ENCODE measurements around the gene BCORL1. TPM values are rescaled to one million over a fixed set of nuclear protein-coding genes. Genes with fewer than 3 reads are reported as not detected.

The BCORL1 gene
- total RNA-seq, 1 experiment from 2014 or later, result 5.3 TPM

GRCh38 chrX:129979207-129979920, 3.1 kb upstream of the BCORL1 start:
- Histone ChIP-seq H3K27me3 (ENCODE audit: low read length) (no peaks in the 10 kb centered on the region), H3K36me3 (ENCODE audit: insufficient read depth, low read length) (no peaks in the 10 kb centered on the region), H3K27ac (ENCODE audit: low read length) (no peak overlapping the region), H4K20me1 (ENCODE audit: insufficient read depth, low read depth, low read length) (no peaks in the 10 kb centered on the region), H3K4me3 (ENCODE audit: low read length) (no peak overlapping the region), H3K9ac (ENCODE audit: low read length) (no peak overlapping the region), H2AFZ (ENCODE audit: low read length) (no peak overlapping the region), H3K9me2 (replicated peaks; ENCODE audit: insufficient read depth, low read length) (no peaks in the 10 kb centered on the region), H3K9me3 (ENCODE audit: low read length) (no peaks in the 10 kb centered on the region), H3K79me2 (ENCODE audit: low read length) (no peaks in the 10 kb centered on the region), H3K4me2 (ENCODE audit: low read depth, low read length, poor library complexity, severe bottlenecking) (no peak overlapping the region), H3K4me1 (ENCODE audit: low read length) (peaks cover 7% of the 10 kb centered on the region)
- no peak for DNase-seq

DNA sequence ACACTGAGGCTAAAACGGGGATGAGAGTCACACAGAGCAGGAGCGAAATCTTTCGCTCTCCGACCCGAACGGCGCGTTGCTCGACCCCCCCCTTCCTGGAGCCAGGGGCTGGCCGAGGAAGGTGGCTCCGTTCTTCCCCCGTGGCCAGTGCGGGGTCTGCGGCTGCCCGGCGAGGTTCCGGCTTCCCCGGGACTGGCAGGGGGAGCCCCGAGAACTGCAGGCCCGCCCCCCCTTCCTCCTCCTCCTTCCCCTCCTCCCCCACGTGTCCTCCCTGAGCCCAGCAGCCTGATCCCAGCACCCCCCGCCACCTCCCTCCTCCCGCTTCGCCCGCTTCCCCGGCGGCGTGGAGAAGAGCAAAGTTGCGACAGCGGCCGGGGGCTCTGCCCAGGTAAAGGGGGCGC, 2.4 kb upstream of the BCORL1 start:
- H4K20me1 ChIP-seq (ENCODE audit: insufficient read depth, low read depth, low read length), result 0 out of 2 replicates have a peak, but pooled peaks cover 2% of the 10 kb centered on the region
- H3K4me1 ChIP-seq (ENCODE audit: low read length), result peaks cover 12% of the 10 kb centered on the region
- no peak overlapping the region for H3K27ac ChIP-seq (ENCODE audit: low read length)
- no peaks in the 10 kb centered on the region for H3K9me2 ChIP-seq (replicated peaks; ENCODE audit: insufficient read depth, low read length)
- H2AFZ ChIP-seq (ENCODE audit: low read length), result no peak overlapping the region
- no peak overlapping the region for H3K9ac ChIP-seq (ENCODE audit: low read length)
- H3K79me2 ChIP-seq (ENCODE audit: low read length), result no peaks in the 10 kb centered on the region
- H3K4me2 ChIP-seq (ENCODE audit: low read depth, low read length, poor library complexity, severe bottlenecking), result no peak overlapping the region
- H3K4me3 ChIP-seq (ENCODE audit: low read length), result no peak overlapping the region
- no peaks in the 10 kb centered on the region for H3K36me3 ChIP-seq (ENCODE audit: insufficient read depth, low read length)
- DNase-seq, result no peak
- H3K9me3 ChIP-seq (ENCODE audit: low read length), result no peaks in the 10 kb centered on the region
- H3K27me3 ChIP-seq (ENCODE audit: low read length), result no peaks in the 10 kb centered on the region

DNA sequence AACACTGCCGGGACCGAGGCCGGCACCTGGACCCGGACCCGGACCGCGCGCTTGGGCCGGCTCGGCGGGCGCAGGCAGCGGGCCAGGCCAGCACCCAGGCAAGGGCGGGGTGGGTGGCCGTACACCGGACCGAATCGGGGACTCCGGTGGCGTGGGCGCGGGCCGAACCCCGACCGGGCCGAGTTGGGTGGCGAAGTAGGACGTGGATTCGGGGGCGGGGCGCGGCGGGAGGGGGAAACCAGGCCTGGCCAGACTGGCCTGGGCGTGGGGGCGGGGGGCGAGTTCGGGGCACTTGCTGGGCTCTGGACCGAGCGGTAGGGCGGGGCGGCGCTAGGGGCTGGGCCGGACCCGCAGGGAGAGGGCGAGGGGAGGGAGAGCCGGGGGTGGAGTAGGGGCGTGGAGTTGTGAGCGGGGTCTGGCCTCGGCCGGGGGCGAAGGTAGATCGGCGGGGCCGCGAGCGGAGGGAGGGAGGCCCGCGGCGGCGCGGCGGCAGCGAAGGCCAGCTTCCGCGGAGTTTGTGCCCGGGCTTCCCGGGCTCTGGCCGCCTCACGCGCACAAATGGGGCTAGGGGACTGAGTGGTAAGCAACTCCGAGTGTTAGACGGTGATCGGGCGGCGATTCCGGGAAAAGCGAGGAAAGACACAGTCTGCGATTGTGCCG, 1.8 kb upstream of the BCORL1 start:
- Histone ChIP-seq H3K4me3 (ENCODE audit: low read length) (no peak overlapping the region; the same call in 1 of the 2 replicates), H3K79me2 (ENCODE audit: low read length) (no peaks in the 10 kb centered on the region), H4K20me1 (ENCODE audit: insufficient read depth, low read depth, low read length) (0 out of 2 replicates have a peak, but pooled peaks cover 5% of the 10 kb centered on the region), H3K27ac (ENCODE audit: low read length) (no peak overlapping the region), H3K4me2 (ENCODE audit: low read depth, low read length, poor library complexity, severe bottlenecking) (peak overlapping the region; percentile 78), H2AFZ (ENCODE audit: low read length) (no peak overlapping the region), H3K4me1 (ENCODE audit: low read length) (peaks cover 12% of the 10 kb centered on the region), H3K9me2 (replicated peaks; ENCODE audit: insufficient read depth, low read length) (no peaks in the 10 kb centered on the region), H3K36me3 (ENCODE audit: insufficient read depth, low read length) (no peaks in the 10 kb centered on the region), H3K9me3 (ENCODE audit: low read length) (no peaks in the 10 kb centered on the region), H3K27me3 (ENCODE audit: low read length) (no peaks in the 10 kb centered on the region), H3K9ac (ENCODE audit: low read length) (peak overlapping the region; percentile 75)
- no peak for DNase-seq

DNA sequence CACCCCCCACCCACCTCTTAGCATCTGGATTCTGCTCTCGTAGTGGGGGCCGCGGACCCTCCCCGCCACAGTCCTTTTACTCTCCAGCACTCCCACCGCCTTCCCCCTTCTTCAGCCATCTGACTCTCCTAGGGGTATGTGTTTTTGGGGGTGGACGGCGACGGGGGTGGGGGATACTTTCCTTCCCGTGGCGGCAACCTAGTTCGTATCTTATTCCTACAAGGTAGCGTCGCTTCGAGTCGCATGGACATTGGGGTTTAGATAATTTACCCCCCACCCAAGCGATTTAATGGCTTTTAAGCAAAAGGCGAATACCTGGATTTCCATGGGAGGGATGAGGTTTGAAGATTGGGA, 1.3 kb upstream of the BCORL1 start:
- H3K9me2 ChIP-seq (replicated peaks; ENCODE audit: insufficient read depth, low read length), result no peaks in the 10 kb centered on the region
- peak overlapping the region; percentile 75 for H3K9ac ChIP-seq (ENCODE audit: low read length)
- H4K20me1 ChIP-seq (ENCODE audit: insufficient read depth, low read depth, low read length), result 0 out of 2 replicates have a peak, but pooled peaks cover 5% of the 10 kb centered on the region
- H3K79me2 ChIP-seq (ENCODE audit: low read length), result no peaks in the 10 kb centered on the region
- no peak for DNase-seq
- H3K36me3 ChIP-seq (ENCODE audit: insufficient read depth, low read length), result no peaks in the 10 kb centered on the region
- H2AFZ ChIP-seq (ENCODE audit: low read length), result no peak overlapping the region
- H3K9me3 ChIP-seq (ENCODE audit: low read length), result no peaks in the 10 kb centered on the region
- no peaks in the 10 kb centered on the region for H3K27me3 ChIP-seq (ENCODE audit: low read length)
- peak overlapping the region; percentile 78 for H3K4me2 ChIP-seq (ENCODE audit: low read depth, low read length, poor library complexity, severe bottlenecking)
- H3K27ac ChIP-seq (ENCODE audit: low read length), result no peak overlapping the region
- peaks cover 12% of the 10 kb centered on the region for H3K4me1 ChIP-seq (ENCODE audit: low read length)
- H3K4me3 ChIP-seq (ENCODE audit: low read length), result no peak overlapping the region; the same call in 1 of the 2 replicates

DNA sequence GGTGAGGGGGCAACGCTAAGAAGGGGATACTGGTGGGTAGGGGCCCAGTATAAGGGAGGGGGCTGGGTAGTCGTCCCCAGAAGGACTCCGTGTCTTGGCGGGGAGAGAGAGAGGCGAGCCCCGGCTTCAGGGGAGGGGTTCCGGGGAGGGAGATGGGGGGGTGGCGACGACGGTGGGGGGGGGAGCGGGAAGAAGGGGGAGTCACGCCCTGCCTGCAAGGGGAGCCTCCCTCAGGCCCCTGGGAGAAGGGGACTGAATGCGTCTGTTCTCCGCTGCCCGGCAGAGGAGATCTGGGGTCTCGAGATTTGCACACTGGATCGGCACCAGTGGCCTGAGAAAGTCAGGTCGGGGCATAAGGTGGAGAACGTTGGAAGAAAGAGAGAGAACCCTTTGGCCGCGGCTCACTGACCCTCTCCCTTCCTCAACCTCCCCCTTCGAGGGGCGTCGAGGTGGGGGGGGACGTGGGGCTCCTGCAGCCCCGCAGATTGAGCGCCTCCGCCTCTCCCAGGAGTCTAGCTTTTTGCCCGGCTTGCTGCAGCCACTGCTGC, 609 bp upstream of the BCORL1 start:
- H2AFZ ChIP-seq (ENCODE audit: low read length), result peak overlapping the region; percentile 65; the same call in 1 of the 2 replicates
- peak overlapping the region; percentile 75 for H3K9ac ChIP-seq (ENCODE audit: low read length)
- peak; percentile 47 for DNase-seq
- no peaks in the 10 kb centered on the region for H3K9me2 ChIP-seq (replicated peaks; ENCODE audit: insufficient read depth, low read length)
- no peaks in the 10 kb centered on the region for H3K79me2 ChIP-seq (ENCODE audit: low read length)
- H3K4me1 ChIP-seq (ENCODE audit: low read length), result peaks cover 12% of the 10 kb centered on the region
- no peaks in the 10 kb centered on the region for H3K9me3 ChIP-seq (ENCODE audit: low read length)
- H3K36me3 ChIP-seq (ENCODE audit: insufficient read depth, low read length), result no peaks in the 10 kb centered on the region
- H3K27me3 ChIP-seq (ENCODE audit: low read length), result no peaks in the 10 kb centered on the region
- no peak overlapping the region for H3K27ac ChIP-seq (ENCODE audit: low read length)
- no peak overlapping the region; the same call in 1 of the 2 replicates for H3K4me3 ChIP-seq (ENCODE audit: low read length)
- 0 out of 2 replicates have a peak, but pooled peaks cover 5% of the 10 kb centered on the region for H4K20me1 ChIP-seq (ENCODE audit: insufficient read depth, low read depth, low read length)
- peak overlapping the region; percentile 78 for H3K4me2 ChIP-seq (ENCODE audit: low read depth, low read length, poor library complexity, severe bottlenecking)

- H3K27me3 ChIP-seq (ENCODE audit: low read length), result no peaks in the 10 kb centered on the region
- H3K9me2 ChIP-seq (replicated peaks; ENCODE audit: insufficient read depth, low read length), result no peaks in the 10 kb centered on the region
- H3K27ac ChIP-seq (ENCODE audit: low read length), result no peak overlapping the region
- no peak overlapping the region for H3K4me3 ChIP-seq (ENCODE audit: low read length)
- DNase-seq, result no peak
- no peaks in the 10 kb centered on the region for H3K79me2 ChIP-seq (ENCODE audit: low read length)
- H4K20me1 ChIP-seq (ENCODE audit: insufficient read depth, low read depth, low read length), result peaks cover 5% of the 10 kb centered on the region; the same call in 1 of the 2 replicates
- H3K9ac ChIP-seq (ENCODE audit: low read length), result no peak overlapping the region
- peaks cover 12% of the 10 kb centered on the region for H3K4me1 ChIP-seq (ENCODE audit: low read length)
- no peak overlapping the region for H3K4me2 ChIP-seq (ENCODE audit: low read depth, low read length, poor library complexity, severe bottlenecking)
- no peak overlapping the region for H2AFZ ChIP-seq (ENCODE audit: low read length)
- H3K9me3 ChIP-seq (ENCODE audit: low read length), result no peaks in the 10 kb centered on the region
- no peaks in the 10 kb centered on the region for H3K36me3 ChIP-seq (ENCODE audit: insufficient read depth, low read length)
Measured at GRCh38 chrX:129983575-129984110, 1.2 kb downstream of the BCORL1 start.

DNA sequence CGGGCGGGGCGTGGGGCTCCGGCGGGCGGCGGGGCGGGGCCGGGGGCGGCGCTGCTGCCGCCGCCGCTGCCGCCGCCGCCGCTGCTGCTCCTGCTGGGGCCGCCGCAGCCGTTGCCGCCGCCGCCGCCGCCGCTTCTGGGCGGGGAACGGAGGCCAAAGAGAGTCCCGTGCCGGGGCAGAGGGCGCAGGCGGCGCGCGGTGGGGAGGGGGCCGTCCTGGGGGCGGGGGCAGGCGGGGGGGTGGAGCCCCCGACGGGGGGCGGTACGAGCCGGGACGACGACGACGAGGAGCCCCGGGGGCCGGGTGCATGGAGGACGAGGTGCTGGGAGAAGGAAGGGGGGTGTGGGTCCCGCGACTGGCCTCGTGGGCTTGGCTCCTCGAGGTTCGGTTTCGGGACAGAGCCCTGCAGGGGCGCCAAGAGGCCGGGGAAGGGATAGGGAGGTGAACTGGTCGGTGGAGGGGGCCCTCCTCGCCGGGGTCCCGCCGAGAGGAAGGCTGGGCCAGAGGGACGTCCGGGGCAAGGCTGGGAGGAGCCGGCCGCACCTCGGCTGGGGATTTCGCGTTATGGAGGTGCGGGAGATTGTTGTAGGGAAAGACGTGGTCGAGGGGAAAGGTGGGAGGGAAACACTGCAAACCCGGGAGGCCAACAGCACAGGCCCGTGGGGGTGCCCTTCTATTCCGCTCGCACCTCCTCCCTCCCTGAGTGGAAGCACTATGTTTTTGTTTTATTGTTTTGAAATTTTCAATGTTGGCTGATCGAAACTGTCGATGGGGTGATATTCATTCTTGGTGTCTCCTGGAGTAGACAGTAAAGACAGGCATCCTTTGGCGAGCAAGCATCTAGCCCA, 1.9 kb downstream of the BCORL1 start:
- peaks cover 5% of the 10 kb centered on the region; the same call in 1 of the 2 replicates for H4K20me1 ChIP-seq (ENCODE audit: insufficient read depth, low read depth, low read length)
- no peak overlapping the region; the same call in 1 of the 2 replicates for H2AFZ ChIP-seq (ENCODE audit: low read length)
- DNase-seq, result peak; percentile 52
- H3K36me3 ChIP-seq (ENCODE audit: insufficient read depth, low read length), result no peaks in the 10 kb centered on the region
- no peaks in the 10 kb centered on the region for H3K9me2 ChIP-seq (replicated peaks; ENCODE audit: insufficient read depth, low read length)
- H3K4me2 ChIP-seq (ENCODE audit: low read depth, low read length, poor library complexity, severe bottlenecking), result peak overlapping the region; percentile 62
- no peak overlapping the region for H3K27ac ChIP-seq (ENCODE audit: low read length)
- H3K4me3 ChIP-seq (ENCODE audit: low read length), result peak overlapping the region; percentile 60
- no peaks in the 10 kb centered on the region for H3K27me3 ChIP-seq (ENCODE audit: low read length)
- no peaks in the 10 kb centered on the region for H3K9me3 ChIP-seq (ENCODE audit: low read length)
- peaks cover 12% of the 10 kb centered on the region for H3K4me1 ChIP-seq (ENCODE audit: low read length)
- no peaks in the 10 kb centered on the region for H3K79me2 ChIP-seq (ENCODE audit: low read length)
- H3K9ac ChIP-seq (ENCODE audit: low read length), result peak overlapping the region; percentile 62
